ENCODE data around the gene GLS.
"Not testable (repeated sequence)": the region's sequence is repeated elsewhere in the genome, so short reads cannot be mapped to it uniquely, and the experiment has no call there.

GLS gene

DNA sequence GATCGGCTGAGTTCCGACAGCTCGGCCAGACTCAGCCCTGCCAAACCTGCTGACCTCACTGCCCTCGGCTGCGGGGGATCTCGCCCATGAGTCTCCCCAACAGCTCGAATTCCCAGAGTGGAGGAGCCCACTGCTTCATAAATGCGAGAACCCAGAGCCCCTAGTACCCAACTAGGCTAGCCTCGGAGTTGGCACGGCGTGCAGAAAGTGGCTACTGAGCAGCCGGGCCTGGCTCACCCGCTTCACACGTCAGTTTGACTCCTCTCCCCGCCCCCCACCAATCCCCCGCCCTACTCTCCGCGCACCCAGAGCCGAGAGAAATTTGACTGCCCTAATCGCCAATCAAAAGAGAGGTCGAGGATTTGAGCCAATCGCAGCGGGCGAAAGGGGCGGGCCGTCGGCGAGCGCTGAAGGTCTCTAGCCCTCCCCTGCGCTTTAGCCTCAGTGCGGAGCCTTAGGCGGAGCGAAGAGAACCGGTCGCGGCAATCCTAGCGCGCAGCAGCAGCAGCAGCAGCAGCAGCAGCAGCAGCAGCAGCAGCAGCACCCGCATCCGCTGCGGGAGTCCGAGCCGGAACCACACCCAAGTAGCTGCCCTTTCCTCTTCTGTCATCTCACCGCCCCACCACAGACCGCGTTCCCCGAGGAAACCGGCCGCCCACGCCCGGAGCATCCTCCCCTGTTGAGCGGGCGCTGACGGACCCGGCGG lies at the start of gene GLS:
Gene GLS, plus strand, starts transcription at position 444 of the 706 bp plus-strand sequence. CDS start 264 bp downstream, outside the sequence.
- peak; percentile 94 for DNase-seq

DNA sequence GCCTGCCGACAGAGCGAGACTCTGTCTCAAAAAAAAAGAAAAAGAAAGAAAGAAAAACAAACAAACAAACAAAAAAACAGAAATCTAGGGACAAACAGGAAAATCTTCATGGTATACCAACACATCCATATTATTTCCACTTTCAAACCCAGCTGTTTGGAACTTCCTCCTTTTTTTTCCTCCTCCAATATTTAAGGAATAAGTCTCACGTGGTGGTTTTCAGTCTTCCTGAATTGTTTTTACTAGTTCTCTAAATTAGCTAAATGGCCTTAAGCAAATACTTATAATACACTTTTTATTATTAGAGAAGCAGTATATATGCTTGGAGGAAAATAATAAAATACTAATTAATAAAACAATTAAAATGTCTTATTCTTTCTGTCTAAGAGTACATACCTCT lies 48.7 kb upstream of the GLS start:
- DNase-seq = no peak

GRCh38 chr2:190834890-190835208 lies 45.8 kb upstream of the GLS start:
- DNase-seq = no peak

DNA sequence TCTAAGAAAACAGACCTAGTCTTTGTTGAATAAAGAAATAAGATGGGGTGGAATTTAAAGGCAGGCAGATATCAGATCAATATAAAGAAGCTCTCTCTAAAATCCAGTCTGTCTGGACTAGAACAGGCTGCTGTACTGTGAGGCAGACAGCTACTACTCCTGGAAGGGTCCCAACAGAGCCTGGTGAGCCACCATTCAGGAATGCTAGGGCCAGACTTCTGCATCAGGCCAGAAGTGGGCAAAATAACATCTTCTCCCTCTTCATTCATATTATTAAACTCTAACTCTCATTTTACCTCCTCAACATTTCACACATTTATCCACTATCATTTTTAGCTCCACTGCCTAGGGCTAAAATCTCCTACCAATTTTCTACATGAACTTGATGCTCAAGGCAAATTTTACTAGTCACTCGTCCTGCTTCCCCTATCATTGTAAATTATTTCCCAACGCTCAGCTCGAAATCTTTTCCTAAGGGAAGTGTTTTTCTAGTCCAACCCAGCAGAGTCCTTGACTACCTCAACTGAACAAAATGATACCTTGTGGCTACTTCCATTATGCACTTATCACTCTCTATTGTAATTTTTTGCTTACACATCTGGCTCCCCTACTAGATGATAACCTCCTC lies 45.2 kb upstream of the GLS start:
- DNase-seq = no peak

GRCh38 chr2:190836767-190837166 lies 43.9 kb upstream of the GLS start:
- no peak for DNase-seq

DNA sequence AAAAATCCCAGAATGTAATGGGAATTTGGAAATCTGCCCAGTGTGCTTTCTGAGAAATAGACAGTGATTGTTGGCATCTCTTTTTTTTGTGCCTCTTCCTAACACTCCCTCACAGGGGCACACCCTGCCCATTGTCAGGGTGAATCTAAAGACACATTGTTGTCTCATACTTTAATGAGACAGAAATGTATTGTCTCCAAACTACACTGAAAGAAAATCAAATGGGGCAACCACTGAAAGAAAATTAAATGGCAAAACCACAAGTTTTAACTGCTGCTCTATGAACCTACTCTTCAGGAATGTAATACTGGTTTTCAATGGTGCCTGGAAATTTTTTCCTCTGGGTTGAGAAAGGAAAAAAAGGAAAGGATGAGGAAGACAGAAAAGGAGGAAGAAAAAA lies 43.2 kb upstream of the GLS start:
- no peak for DNase-seq

GRCh38 chr2:190837952-190838361 lies 42.7 kb upstream of the GLS start:
- no peak for DNase-seq

DNA sequence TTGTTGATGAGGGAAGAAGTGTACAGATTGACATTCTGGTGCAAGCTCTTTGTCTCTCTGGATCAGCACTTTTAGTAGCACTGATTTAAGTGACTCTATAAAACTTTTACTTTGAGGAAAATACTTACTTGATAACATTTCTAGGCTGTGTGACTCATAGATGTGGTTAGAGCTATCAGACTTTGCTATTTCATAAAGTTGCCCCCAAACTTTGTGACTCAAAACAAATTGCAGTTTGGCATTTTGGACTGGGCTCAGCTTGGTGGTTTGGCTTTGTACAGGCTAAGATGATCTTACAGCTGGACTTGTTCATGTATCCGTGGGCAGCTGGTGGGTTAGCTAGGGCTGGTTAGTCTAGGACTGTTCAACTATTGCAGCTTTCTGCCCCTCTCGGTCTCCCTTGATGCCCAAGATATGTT lies 42.1 kb upstream of the GLS start:
- no peak for DNase-seq

GRCh38 chr2:190840569-190841172 lies 40.0 kb upstream of the GLS start:
- no peak for DNase-seq

DNA sequence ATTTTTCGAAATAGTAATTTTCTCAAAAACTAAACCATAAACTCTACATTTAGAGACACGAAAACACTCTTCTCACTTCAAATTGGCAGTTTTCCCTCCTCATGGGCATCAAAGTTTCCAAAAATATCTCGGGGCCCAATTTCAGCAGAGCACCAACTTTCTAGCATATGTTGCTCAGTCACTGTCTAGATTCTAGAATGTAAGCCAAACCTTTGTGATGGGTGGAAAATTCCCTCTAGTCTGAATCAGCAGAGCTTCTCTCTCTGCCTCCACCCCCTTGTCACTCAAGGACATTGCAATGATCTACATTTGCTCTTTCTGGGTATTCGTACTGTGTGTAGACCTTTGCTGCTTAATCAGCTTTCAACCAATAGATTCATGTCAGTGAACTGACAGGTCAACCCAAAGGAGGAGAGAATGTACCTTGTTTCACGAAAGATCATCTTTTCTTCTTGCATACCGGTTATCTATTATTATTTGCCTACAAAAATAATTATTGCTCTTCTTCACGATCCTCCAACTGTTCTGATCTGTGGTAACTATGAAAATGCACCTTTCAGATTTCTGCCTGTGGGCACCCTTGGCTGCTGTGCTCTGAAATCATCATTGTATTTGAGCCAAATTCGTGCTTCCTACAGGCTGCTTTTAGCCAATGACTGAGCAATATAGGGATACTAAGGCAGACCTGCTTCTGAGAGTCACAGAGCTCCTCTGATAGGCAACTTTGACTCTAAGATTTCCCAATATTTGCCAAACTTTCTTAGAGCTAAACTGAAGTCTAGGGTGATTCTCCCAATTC lies 38.7 kb upstream of the GLS start:
- DNase-seq = no peak

DNA sequence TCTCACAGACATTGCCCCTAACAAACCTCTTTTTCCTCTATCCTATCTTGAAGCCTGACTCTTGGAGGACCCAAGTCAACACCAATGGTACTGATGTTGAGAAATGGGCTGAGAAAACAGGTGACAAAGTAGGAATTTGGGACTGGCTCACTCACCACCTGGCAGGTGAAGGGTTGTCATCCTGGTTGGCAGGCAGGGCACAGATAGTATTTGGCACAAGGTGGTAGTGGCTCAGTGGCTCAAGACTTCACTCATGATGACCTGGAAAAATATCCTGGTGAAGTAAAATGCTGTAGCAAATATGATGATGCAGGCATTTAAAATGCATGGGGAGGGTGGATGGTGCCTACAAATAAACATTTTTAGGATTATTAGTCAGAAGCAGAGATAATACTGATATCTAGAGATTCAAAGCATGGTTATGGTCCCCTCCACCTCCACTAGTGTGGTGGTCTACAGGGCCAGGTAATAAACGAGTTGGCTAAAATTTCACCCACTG lies 38.0 kb upstream of the GLS start:
- DNase-seq = no peak

GRCh38 chr2:190843890-190844699 lies 36.5 kb upstream of the GLS start:
- DNase-seq = no peak

- DNase-seq = no peak
Measured at GRCh38 chr2:190844700-190845401, 35.8 kb upstream of the GLS start.

DNA sequence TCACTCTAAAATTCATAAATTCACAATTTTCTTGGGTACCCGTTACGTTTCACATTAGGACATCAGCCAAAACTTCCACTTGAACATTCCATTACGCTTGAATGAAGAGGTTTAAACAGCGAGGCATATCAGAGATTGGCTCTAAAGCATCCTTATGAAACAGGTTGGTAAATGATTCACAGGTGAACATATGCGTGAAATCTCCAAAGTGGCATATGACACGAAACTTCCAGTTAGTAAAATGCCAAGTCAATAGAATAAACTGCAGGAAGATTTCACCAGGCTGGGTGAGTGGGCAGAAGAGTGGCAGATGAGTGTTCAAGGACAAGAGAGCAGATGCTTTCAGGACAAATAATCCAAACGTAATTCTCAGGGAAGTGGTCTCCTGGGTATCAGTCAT lies 33.9 kb upstream of the GLS start:
- no peak for DNase-seq

DNA sequence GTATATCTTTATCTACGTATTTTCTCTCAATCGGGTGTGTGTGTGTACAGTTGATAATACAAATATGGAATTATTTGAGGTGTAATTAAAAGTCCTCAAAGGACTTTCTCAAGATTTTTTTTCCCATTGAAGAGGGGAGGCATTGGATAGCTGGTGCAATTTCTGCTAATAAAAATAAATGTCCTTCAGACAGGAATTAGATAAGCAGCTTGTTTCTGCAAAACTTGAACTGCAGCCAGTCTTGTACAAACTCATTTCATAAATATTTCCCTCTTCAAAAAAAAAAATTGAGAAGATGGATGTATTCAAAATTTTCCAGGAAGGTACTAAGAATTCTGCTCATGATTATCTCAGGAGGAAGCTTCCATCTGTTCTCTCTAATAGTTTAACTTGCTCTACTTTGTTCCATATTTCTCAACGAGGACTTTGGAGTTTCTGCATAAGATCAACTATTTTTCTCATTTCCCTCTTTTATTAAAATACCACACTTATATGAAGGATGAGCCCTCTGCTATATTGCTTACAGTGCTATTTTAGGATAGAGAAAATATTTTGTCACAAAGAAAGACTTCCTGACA lies 33.0 kb upstream of the GLS start:
- DNase-seq = no peak

DNA sequence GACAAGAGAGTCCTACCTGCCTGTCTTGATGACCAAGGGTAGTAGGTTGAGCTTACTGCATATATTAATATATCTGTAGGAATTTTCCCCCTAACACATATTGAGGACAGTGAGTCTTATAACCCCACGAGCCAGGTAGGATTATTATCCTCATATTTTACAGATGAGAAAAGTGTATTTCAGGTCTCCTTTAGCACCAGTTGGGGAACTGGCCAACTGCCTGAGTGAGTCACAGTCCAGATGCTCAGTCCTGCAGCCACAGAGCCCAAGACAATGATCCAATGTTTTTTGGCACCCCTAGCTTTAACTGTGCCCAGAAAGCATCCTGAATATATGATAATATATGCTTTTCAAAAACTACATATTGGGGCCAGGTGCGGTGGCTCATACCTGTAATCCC lies 30.8 kb upstream of the GLS start:
- DNase-seq = no peak

DNA sequence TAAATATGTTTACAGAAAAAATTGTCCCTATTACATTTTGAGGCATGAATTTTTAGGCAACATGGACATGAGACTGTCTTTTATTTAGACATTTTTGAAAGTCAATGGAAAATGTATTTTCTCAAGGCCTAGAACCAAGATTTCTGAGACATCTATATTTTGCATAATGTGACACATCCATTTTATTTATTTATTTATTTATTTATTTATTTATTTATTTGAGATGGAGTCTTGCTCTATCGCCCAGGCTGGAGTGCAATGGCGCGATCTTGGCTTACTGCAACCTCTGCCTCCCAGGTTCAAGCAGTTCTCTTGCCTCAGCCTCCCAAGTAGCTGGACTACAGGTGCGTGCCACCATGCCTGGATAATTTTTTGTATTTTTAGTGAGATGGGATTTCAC lies 27.6 kb upstream of the GLS start:
- DNase-seq = not testable (repeated sequence)

DNA sequence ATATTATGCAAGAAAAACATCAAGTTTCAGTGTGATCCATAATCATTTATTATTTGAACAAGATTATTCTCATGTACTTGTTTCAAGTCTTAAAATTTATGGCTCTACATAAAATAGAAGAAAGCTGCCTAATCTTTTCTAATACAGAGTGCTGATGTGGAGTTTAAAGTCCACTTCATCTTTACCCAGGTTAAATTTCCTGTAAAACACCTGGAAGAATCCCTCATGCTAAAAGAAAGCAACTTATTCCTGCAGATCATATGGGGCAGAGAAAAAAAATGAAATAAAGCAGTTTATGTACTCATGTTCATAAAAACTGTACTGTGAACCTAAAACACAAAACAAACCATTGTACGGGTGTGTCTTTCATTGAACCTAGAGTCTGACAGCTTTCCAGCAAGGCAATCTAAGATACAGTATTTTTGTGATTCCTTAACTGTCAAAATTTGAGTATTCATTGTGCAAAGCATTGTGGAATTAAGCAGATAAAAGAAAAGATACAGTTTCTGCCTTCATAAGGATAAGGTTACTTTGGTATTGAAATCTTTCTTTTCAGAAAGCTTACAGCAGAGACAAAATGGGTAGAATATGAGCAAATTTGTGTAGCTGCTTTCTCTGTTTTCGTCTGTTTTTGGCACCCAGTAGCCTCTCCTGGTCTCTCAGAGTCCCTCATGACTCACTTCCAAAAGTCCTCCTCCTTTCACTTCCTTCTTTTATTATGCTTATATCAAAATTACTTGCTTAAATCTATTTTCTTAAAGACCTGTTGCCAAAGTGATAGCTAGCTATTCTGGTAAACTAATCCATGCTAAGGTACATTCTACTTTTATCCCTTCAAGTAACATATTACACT lies 26.9 kb upstream of the GLS start:
- DNase-seq = no peak

DNA sequence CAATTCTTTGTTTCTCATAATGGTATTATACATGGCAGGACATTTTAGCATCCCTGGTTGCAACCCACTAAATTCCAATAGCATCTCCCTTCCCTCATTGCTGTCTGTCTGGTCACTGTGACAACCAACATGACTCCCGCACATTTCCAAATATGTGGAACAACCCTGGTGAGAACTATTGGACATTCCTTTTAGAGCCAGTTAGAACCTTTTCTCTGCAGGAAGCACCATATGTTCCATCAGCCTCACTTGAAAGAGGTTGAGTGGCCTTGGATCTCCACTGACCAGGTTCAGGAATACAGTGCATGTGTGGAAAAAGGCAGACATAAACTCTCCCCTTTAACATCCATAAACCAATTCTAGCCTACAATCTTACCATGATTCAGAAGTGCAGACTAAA lies 25.9 kb upstream of the GLS start:
- DNase-seq = no peak

DNA sequence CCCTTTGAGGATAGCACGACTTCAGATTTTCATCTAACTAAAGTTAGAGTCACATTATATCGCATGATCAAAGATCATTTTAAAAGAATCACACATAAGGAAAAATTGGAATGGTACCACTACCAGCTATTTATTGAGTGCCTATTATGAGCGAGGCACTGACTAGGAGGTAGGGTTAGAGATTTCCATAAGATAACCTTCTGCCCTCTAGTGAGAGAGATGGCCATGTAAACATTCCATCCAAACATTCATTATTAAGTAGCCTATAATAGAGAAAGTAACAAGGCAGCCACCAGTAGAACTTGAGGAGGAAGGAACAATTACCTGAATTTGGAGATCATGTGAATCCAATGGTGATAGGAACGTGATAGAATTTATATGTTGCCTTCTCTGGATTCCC lies 25.4 kb upstream of the GLS start:
- no peak for DNase-seq

DNA sequence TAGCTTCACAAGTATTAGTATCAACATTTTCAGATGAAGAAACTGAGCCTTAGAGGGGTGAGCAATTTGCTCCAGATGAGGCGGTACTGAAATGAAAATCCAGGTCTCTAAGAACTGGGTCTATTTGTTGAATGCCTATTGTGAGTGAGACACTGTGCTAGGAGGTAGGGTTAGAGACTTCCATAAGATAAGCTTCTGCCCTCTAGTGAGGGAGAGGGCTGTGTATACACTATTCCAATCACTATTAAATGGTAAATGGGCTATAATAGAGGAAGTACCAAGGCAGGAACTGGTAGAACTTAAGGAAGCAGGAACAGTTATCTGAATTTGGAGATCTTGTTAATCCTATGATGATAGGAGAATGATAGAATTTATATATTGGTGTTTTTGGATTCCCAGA lies 23.6 kb upstream of the GLS start:
- no peak for DNase-seq
